PC-9 (cell line): ENCODE results near the gene FBXO2. TPM values are rescaled to one million over a fixed set of nuclear protein-coding genes. Genes with fewer than 3 reads are reported as not detected.

ENCODE experiments used
- BruUV-seq: library from RNA; stranded (reverse); fragments of 400-500 nt; replicated peaks from 2 replicates; lab custom pipeline; 2021; lab: Mats Ljungman, UMichigan
- CTCF ChIA-PET: fragments of 300-600 bp; sonication (Branson Sonifier 250); formaldehyde crosslinking; loops from one replicate; lab custom pipeline; 2022; ENCODE audit warnings: antibody characterized with exemption; lab: Charles Lee
- POLR2A ChIA-PET: fragments of 300-600 bp; sonication (Branson Sonifier 250); formaldehyde crosslinking; loops from one replicate; lab custom pipeline; 2022; ENCODE audit warnings: antibody characterized with exemption; ENCODE audit not compliant: unreplicated experiment; lab: Charles Lee
- DNase-seq, 2 experiments: peaks; one replicate each; pipeline versions ENCODE4 v3.0.0 to v3.0.0-alpha.2; 2015 to 2022; ENCODE audit warnings: mixed read lengths in 1 of 2
- H2AFZ ChIP-seq: fragments of 200-600 bp; sonication (generic); 2 replicates; pipeline ENCODE4 v1.8.1; 2017; ENCODE audit warnings: antibody characterized with exemption
- H3F3A ChIP-seq: fragments of 200-600 bp; sonication (generic); 2 replicates; pipeline ENCODE4 v1.8.1; 2017; ENCODE audit warnings: antibody characterized with exemption, mild to moderate bottlenecking, low read depth; ENCODE audit not compliant: insufficient read depth
- H3K27ac ChIP-seq: fragments of 200-600 bp; sonication (generic); 2 replicates; pipeline ENCODE4 v1.6.1; 2016; ENCODE audit warnings: mixed run types
- H3K27me3 ChIP-seq: fragments of 200-600 bp; sonication (generic); 2 replicates; pipeline ENCODE4 v1.6.1; 2016; ENCODE audit warnings: low read depth, mixed run types; ENCODE audit not compliant: insufficient read depth
- H3K36me3 ChIP-seq: fragments of 200-600 bp; sonication (generic); 2 replicates; pipeline ENCODE4 v1.6.1; 2016; ENCODE audit warnings: low read depth, mixed run types
- H3K4me1 ChIP-seq: fragments of 200-600 bp; sonication (generic); replicated peaks from 2 replicates; pipeline ENCODE4 v1.6.1; 2016; ENCODE audit warnings: mixed run types; ENCODE audit not compliant: insufficient read depth
- H3K4me2 ChIP-seq: fragments of 200-600 bp; sonication (generic); 2 replicates; pipeline ENCODE4 v1.6.1; 2017; ENCODE audit warnings: mixed run types
- H3K4me3 ChIP-seq: fragments of 200-600 bp; sonication (generic); 2 replicates; pipeline ENCODE4 v1.6.1; 2016; ENCODE audit warnings: mixed run types
- H3K79me2 ChIP-seq: fragments of 200-600 bp; sonication (generic); 2 replicates; pipeline ENCODE4 v1.6.1; 2017; ENCODE audit warnings: low read depth, mixed run types
- H3K9me2 ChIP-seq: fragments of 200-600 bp; sonication (generic); 2 replicates; pipeline ENCODE4 v1.8.1; 2017; ENCODE audit warnings: mild to moderate bottlenecking; ENCODE audit not compliant: insufficient read depth
- H3K9me3 ChIP-seq: fragments of 200-600 bp; sonication (generic); 2 replicates; pipeline ENCODE4 v1.8.1; 2016; ENCODE audit warnings: low read depth; ENCODE audit not compliant: insufficient read depth
- H4K20me1 ChIP-seq: fragments of 200-600 bp; sonication (generic); 2 replicates; pipeline ENCODE4 v1.8.1; 2017; ENCODE audit not compliant: insufficient read depth
- CTCF ChIP-seq: fragments of 200-600 bp; sonication (generic); conservative IDR thresholded peaks from 2 replicates; pipeline ENCODE4 v1.6.1; 2017; ENCODE audit warnings: mixed run types, antibody characterized with exemption, mild to moderate bottlenecking, moderate library complexity
- EZH2 ChIP-seq: fragments of 200-600 bp; sonication (generic); IDR thresholded peaks from 2 replicates; pipeline ENCODE4 v1.8.0; 2017; ENCODE audit warnings: antibody characterized with exemption, low read depth
- intact Hi-C: fragments of 100-400 bp; cut with micrococcal nuclease; formaldehyde crosslinking; loops from one replicate; pipeline ENCODE4 v1.10.0; 2022; ENCODE audit not compliant: unreplicated experiment
- total RNA-seq: library from RNA; stranded (reverse); gene quantifications from 2 replicates; pipeline ENCODE4 v1.2.3, GENCODE V29; 2021

FBXO2 gene
- total RNA-seq, 1 experiment from 2014 or later: 40.3 TPM

GRCh38 chr1:11658542-11658941 lies 4.3 kb upstream of the FBXO2 start:
- no TSS peak for BruUV-seq
- Histone ChIP-seq H3K79me2 (no peaks in the 10 kb centered on the region), H4K20me1 (no peaks in the 10 kb centered on the region), H3K4me2 (no peak overlapping the region), H3K27ac (no peak overlapping the region), H2AFZ (no peak overlapping the region), H3F3A (peaks cover 5% of the 10 kb centered on the region; the same call in 1 of the 2 replicates), H3K36me3 (no peaks in the 10 kb centered on the region), H3K9me3 (no peaks in the 10 kb centered on the region), H3K9me2 (no peaks in the 10 kb centered on the region), H3K27me3 (no peaks in the 10 kb centered on the region), H3K4me3 (no peak overlapping the region), H3K4me1 (no peaks in the 10 kb centered on the region)
- no peak for DNase-seq
- ChIA-PET CTCF (no interaction called here), POLR2A (no interaction called here)
- intact Hi-C loops: no loop called here
- no peak for TF ChIP-seq EZH2

- no peaks in the 10 kb centered on the region for H4K20me1 ChIP-seq
- no TSS peak for BruUV-seq
Measured at GRCh38 chr1:11657654-11658053, 3.4 kb upstream of the FBXO2 start.

GRCh38 chr1:11654939-11655808 lies 945 bp upstream of the FBXO2 start:
- intact Hi-C loops: no loop called here
- Histone ChIP-seq H4K20me1 (no peaks in the 10 kb centered on the region), H3F3A (peaks cover 14% of the 10 kb centered on the region; the same call in 1 of the 2 replicates), H2AFZ (no peak overlapping the region), H3K4me1 (no peaks in the 10 kb centered on the region; the same call in 1 of the 2 replicates), H3K4me3 (peak overlapping the region; percentile 49), H3K27ac (no peak overlapping the region), H3K9me2 (no peaks in the 10 kb centered on the region), H3K36me3 (no peaks in the 10 kb centered on the region), H3K4me2 (peak overlapping the region; percentile 72), H3K27me3 (no peaks in the 10 kb centered on the region), H3K79me2 (no peaks in the 10 kb centered on the region), H3K9me3 (no peaks in the 10 kb centered on the region)
- BruUV-seq: no TSS peak
- TF ChIP-seq EZH2 (no peak), CTCF (no peak)
- POLR2A ChIA-PET: interaction anchor here (0.6 kb wide), 1 partner anchor 138 kb away, joined by 3 read pairs; no protein-coding TSS in a partner anchor
- DNase-seq: no peak
- CTCF ChIA-PET: interaction anchor here (0.6 kb wide), 1 partner anchor 55 kb away, joined by 5 read pairs; no protein-coding TSS in a partner anchor

More at GRCh38 chr1:11657654-11658053, 3.4 kb upstream of the FBXO2 start:
- Histone ChIP-seq H3K9me2 (no peaks in the 10 kb centered on the region), H3F3A (peaks cover 11% of the 10 kb centered on the region; the same call in 1 of the 2 replicates), H3K4me2 (no peak overlapping the region), H3K9me3 (no peaks in the 10 kb centered on the region), H2AFZ (no peak overlapping the region), H3K4me3 (no peak overlapping the region), H3K79me2 (no peaks in the 10 kb centered on the region), H3K27me3 (no peaks in the 10 kb centered on the region), H3K27ac (no peak overlapping the region), H3K36me3 (no peaks in the 10 kb centered on the region), H3K4me1 (no peaks in the 10 kb centered on the region; the same call in 1 of the 2 replicates)
- TF ChIP-seq EZH2: no peak
- ChIA-PET CTCF (no interaction called here), POLR2A (no interaction called here)
- intact Hi-C loops: no loop called here
- no peak for DNase-seq

GRCh38 chr1:11653861-11654136 lies 430 bp downstream of the FBXO2 start:
- ChIA-PET POLR2A (interaction anchor here (0.5 to 0.7 kb wide), 4 partner anchors 9 to 365 kb away, joined by 3 to 16 read pairs (median 5); partner anchors contain the start of gene MIIP), CTCF (interaction anchor here (0.5 to 1.9 kb wide), 4 partner anchors 11 to 617 kb away, joined by 3 to 16 read pairs (median 6); partner anchors contain the start of gene FBXO6)
- intact Hi-C loops: no loop called here

More at GRCh38 chr1:11653861-11654136, 430 bp downstream of the FBXO2 start:
- peak overlapping the region; percentile 60 for H3K27ac ChIP-seq
- BruUV-seq: TSS peak; percentile 38
- H3K4me2 ChIP-seq: peak overlapping the region; percentile 77
- no peaks in the 10 kb centered on the region; the same call in 1 of the 2 replicates for H3K4me1 ChIP-seq
- no peaks in the 10 kb centered on the region for H3K9me3 ChIP-seq
- no peaks in the 10 kb centered on the region for H3K9me2 ChIP-seq
- H3K79me2 ChIP-seq: no peaks in the 10 kb centered on the region
- H4K20me1 ChIP-seq: no peaks in the 10 kb centered on the region
- TF ChIP-seq CTCF: no peak
- TF ChIP-seq EZH2: no peak
- peak overlapping the region; percentile 55; the same call in 1 of the 2 replicates for H2AFZ ChIP-seq
- no peaks in the 10 kb centered on the region for H3K36me3 ChIP-seq
- peak overlapping the region; percentile 61 for H3K4me3 ChIP-seq
- peaks cover 14% of the 10 kb centered on the region; the same call in 1 of the 2 replicates for H3F3A ChIP-seq
- DNase-seq: no peak
- no peaks in the 10 kb centered on the region for H3K27me3 ChIP-seq
